Stimulated activated CD4-positive, alpha-beta T cell treated with anti-CD3 and anti-CD28 coated beads, TNF-alpha, amount 100 ng/mL, for 24 hours (primary cell): ENCODE measurements around the gene ANKS6.
"Not testable (repeated sequence)": the region's sequence is repeated elsewhere in the genome, so short reads cannot be mapped to it uniquely, and the experiment has no call there.

Source experiments
- DNase-seq, 3 experiments: peaks; one replicate each; pipeline ENCODE4 v3.0.0-alpha.2; 2020; ENCODE audit warnings: low read depth in 3 of 3

Gene ANKS6

GRCh38 chr9:98702835-98703380 is 93.4 kb downstream of the ANKS6 start:
- no peak for DNase-seq

GRCh38 chr9:98702340-98702739 is 94.0 kb downstream of the ANKS6 start:
- no peak for DNase-seq

- no peak for DNase-seq
Measured at GRCh38 chr9:98701576-98701975, 94.8 kb downstream of the ANKS6 start.

- no peak for DNase-seq
Measured at GRCh38 chr9:98700801-98701200, 95.6 kb downstream of the ANKS6 start.

- DNase-seq = no peak
Measured at GRCh38 chr9:98698856-98699255, 97.5 kb downstream of the ANKS6 start.

GRCh38 chr9:98694943-98695342 is 101.4 kb downstream of the ANKS6 start:
- no peak for DNase-seq

GRCh38 chr9:98692392-98692791 is 104.0 kb downstream of the ANKS6 start:
- DNase-seq = no peak

GRCh38 chr9:98691890-98692289 is 104.5 kb downstream of the ANKS6 start:
- no peak for DNase-seq

GRCh38 chr9:98690686-98691085 is 105.7 kb downstream of the ANKS6 start:
- no peak for DNase-seq

- DNase-seq = no peak
Measured at GRCh38 chr9:98688710-98689495, 107.5 kb downstream of the ANKS6 start.

GRCh38 chr9:98687911-98688310 is 108.4 kb downstream of the ANKS6 start:
- DNase-seq = no peak

- DNase-seq = no peak
Measured at GRCh38 chr9:98686961-98687855, 109.1 kb downstream of the ANKS6 start.

GRCh38 chr9:98684816-98685215 is 111.5 kb downstream of the ANKS6 start:
- DNase-seq = not testable (repeated sequence)
